Raji (cell line): ENCODE results near the gene NR6A1.

ENCODE experiments used
- POLR2A ChIP-seq: IDR thresholded peaks from 2 replicates; pipeline ENCODE4 v1.6.1; 2011; ENCODE audit warnings: low read depth, low read length, control low read depth; ENCODE audit not compliant: insufficient read depth

NR6A1 gene

DNA sequence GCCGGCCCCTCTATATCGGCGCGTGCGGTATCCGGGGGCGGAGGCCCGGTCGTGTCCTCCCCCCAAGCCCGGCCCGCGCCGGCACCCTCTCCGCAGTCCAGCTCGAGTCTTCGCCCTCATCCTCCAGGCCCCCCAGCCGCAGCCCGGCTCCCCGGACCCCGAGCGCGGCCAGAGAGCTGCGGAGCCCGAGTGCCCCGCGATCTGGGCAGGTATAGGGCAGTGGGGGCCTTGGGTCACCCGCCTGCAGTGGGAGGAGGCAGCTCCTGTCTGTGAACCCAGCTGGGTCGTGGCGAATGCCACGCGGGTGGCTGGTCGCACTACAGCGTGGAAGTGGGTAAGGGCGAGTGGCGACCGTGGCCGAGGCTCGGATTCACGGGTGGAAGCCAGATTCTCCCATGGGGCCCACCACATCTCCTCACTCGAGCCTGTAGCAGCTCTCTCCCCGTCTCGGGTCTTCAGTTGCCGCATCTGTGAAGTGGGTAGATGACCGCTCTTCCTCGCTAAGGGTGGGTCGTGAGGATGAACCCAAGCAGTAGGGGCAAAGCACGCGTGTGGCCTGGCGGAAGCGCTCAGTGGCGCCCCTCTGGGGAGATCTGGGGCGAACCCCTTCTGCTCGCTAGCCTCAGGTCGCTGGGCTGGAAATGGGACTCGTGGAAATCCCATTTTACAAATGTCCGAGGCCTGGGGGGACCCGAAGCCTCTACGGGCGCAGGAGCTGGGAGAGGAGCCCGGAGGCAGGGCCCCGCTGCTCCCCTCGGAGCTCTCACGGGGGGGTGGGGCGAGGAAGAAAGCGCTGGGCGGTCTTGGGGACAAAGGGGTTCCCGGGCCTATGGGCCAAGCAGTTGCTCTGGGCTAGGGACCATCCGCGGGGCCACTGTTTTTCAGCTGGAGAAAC lies 265.9 kb downstream of the NR6A1 start:
- TF ChIP-seq POLR2A = no peak

DNA sequence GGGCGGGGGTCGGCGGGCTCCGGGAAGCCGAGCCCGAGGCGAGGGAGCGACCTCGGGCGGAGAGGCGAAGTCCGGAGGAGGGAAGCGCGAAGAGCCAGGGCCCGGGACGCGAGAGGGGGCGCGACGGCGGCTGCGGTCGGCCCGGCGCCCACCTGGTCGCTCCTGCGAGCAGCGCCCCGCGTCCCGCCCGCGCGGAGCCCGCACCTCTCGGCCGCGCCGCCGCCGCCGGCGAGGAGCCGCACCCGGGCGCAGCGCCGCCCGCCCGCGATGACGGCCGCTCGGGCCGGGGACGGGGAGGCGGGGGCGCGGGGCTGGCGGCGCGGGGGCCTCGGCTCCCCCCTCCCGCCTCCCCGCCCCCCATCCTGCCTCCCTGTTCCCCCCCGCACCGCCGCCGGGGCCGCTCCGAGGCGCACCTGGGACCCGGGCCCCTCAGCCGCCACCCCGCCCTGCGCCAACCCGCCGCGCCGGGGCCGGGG lies 266.5 kb downstream of the NR6A1 start:
- no peak for TF ChIP-seq POLR2A

DNA sequence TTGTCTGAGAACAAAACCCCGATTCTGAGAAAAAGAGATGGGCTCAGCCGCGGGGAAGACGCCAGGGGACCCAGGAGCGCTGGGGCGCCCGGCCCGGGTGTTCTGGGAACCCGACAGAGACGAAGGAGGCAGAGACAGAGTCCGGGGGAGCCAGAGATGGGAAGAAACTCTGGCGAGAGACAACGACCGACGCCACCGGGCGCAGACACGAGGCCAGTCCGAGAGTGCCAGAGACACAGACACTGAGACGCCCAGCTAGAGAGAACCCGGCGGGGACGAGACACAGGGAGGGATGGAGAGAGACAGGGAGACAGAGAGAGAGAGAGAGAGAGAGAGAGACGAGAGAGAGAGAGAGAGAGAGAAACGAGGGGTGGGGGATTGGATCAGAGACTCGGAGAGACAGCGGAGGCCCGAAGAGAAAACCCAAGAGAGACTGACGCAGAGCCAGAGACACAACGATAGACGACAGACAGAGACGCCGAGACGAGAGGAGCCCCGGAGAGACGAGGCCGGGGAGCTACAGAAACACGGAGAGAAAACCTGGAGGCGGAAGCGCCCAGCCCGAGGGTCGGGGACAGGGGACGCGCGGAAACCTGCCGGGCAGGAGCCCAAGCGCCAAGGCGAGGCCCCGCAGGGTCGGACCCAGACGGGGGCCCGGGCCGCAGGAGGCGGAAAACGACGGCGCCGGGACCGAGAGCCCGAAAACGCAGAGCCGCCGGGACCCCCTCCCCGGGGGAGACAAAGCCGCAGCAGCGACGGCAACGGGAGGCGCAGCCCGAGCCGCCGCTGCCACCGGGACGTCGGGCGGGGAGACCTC lies 267.2 kb downstream of the NR6A1 start:
- TF ChIP-seq POLR2A = no peak

DNA sequence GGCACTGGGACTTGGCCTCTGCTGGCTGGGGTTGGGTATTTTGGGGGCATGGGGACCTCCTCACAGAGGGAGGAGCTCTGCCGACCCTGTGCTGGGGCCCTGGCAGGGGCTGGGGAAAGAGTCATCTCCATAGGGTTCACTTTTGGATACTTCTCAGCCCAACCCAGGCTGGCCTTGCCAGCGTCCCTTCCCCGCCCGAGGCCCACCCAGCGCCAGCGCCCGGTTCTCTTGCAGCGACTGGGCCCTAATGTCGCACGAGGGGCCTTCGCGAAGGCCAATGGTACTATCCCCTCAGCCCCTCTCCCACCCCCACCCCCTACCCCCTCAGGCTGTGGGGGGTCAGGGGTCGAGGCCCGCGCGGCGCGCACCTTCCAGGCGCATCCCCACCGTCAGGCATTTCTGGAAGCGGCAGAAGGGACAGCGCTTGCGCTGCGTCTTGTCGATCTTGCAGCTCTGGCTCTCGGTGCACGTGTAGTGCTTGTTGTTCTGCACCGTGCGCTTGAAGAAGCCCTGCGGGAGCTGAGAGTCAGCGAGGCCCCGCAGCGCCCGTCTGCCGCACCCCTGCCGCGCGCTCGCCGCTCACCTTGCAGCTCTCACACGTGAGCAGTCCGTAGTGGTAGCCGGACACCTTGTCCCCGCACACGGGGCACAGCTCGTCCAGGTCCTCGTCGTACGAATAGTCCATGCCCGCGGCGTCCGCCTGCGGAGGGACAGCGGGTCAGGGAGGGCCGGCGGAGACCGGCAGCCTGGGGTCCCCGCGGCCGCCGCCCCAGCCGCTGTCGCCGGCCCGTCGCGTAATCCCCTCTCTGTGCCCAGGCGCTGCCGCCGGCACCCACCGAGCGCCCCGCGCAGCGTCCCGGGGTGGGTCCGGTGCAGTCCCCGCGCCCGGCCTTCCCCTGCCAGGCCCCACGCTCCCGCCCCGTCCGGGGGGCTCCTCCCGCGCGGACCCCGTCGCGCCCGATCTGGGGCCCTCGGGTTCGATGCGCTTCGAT lies 268.1 kb downstream of the NR6A1 start:
- TF ChIP-seq POLR2A = no peak

DNA sequence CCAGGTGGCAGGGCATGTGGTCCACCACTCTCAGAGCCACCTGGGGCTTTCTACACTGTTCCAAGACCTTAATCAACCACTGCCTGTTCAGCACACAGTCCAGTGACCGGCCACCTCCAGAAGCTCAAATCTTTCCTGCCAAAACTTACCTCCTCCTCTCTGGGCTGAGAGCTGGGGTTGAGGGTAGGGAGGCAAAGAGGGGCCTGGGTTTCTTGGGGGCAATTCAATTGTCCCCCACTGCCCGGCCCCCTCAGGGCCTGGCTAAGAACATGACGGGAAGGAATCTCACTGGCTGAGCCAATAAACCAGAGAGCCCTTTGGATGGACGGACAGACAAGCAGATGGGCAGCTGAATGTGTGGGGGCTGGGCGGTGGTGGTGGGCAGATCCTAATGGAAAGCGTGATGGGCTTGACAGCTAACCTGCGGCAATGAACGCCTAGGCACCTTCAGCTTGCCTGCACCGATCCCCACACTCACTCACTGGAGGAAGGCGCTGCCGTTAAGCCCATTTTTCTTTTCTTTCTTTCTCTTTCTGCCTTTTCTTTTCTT lies 269.3 kb downstream of the NR6A1 start:
- no peak for TF ChIP-seq POLR2A

DNA sequence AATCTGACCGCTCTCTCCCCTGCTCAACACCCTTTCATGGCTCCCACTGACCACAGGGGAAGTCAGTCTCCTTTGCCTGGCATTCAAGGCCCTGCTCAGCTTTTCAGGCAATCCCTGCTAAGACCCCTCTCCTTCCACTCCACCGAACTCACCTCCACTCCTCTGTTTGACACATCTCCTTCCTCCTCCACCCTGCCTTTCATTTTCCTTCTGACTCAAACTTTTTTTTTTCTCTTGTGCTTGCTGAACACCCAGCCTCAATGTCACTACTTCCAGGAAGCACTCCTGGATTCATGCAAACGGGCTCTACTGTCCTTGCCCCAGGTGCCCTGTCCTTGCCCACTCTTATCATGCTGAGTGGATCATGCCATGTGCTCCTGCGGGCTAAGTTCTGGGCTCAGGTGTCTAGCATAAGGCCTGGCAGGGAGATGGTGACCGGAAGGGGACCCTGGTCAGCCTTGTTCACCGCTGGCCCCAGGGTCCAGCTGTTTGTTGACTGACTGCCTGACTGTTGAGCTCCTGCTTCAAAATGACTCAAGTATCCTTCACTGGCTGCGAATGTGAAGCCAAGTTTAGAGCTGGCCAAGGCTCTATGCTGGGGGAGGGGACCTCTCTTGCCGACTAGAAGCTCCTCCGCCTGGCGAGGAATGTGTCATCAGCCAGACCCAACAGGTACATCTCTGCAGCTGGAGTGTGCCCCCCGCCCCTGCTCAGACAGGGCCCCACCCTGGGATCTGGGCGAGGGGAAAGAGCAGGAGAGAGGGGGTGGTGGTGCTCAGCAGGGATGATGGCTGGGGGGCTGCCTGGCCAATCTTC lies 270.1 kb downstream of the NR6A1 start:
- TF ChIP-seq POLR2A = no peak

DNA sequence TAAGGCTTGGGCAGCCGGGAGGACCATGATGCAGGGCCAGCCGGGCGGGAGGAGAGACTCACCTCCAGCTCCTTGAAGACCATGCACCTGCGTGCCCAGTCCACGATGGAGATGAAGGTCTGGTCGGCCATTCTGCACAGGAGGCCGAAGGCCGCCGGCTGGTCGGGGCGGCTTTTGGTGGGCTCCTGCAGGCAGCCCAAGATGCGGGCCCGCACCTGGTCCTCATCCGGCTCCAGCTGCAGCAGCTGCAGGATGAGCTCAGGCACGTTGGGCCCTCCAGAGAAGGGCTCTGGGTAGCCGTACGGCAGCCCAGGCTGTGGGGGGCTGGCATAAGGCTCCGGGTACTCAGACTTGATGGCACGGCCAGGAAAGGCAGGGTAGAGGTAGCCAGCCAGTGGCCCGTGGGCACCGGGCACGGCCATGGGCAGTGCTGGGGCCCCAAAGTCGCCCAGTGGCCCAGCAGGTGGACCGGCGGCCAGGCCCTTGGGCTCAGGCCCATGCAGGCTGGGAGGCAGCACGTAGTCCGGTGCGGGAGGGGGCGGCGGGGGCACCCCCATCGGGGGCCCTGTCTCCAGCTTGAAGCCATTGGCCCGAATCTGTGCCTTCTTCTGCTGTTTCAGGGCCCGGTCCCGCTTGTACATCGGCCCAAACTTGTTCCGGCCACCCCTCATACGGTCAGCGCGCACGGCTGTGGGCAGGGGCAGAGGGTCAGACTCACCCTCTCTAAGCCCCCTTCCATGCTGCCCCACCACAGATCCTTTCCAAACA lies 270.9 kb downstream of the NR6A1 start:
- no peak for TF ChIP-seq POLR2A

DNA sequence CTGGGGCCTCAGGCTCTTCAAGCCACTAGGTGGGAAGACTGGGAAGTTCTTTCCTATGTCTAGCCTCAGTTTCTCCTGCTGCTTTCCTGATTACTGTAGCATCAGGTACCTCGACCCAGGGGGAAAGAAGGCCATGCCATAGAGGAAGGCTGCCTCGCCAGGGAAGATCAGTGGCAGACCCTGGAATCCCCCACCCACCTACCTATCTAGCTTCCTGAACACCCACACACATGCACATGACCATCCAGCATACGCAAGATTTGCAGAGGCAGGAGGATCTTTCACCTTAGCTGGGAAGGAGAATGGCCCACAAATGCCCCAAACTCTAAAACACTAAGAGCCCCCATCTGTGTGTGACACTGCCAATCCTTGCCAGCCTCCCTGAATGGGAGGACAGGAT lies 271.9 kb downstream of the NR6A1 start:
- TF ChIP-seq POLR2A = no peak

DNA sequence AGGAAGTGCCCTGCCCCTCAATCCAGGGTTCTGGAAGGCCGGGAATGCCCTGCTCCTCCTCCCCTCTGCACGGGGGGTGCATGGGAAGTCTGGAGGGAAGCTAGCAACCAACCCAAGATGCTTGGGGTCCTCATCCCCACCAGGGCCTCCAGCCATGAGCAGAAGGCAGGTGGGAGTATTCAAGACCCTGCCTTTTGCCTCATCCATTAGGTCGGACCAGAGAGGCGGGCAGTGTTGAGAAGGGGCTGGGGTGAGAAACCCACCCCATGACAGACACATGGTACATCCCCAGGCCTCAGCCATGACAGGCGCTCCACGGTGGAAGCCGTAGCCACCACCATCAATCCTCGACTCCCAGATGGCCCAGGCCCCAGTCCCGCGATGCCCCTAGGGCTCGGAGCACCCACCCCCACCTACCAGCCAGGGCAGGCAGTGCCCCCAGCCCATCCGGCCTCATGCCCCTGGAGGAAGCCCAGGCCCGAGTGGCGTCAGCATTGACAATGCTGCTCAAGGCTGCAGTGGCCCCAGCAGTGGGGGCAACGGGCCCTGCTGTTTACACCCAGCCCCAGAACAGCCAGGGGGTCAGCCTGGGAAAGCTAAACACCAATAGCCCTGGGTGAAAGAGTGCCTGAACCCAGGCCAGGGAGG lies 272.5 kb downstream of the NR6A1 start:
- no peak for TF ChIP-seq POLR2A

DNA sequence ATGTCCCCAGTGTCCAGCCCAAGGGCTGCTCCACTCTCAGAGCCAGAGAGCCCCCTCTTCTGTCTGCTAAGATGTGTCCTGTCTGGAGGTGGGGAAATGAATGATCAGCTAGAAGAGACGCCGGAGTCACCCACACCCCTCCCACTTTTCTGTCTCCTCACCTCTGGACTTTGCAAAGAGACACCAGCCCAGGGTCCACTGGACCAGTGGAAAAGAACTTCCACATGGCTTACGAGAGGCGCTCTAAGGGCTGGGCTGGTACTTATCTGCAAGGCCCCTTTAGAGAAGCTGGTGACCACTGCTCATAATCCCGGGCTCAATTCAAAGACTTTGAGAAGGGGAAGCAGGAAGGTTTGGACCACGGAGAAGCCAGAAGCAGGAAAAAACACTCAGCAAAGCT lies 273.1 kb downstream of the NR6A1 start:
- no peak for TF ChIP-seq POLR2A

DNA sequence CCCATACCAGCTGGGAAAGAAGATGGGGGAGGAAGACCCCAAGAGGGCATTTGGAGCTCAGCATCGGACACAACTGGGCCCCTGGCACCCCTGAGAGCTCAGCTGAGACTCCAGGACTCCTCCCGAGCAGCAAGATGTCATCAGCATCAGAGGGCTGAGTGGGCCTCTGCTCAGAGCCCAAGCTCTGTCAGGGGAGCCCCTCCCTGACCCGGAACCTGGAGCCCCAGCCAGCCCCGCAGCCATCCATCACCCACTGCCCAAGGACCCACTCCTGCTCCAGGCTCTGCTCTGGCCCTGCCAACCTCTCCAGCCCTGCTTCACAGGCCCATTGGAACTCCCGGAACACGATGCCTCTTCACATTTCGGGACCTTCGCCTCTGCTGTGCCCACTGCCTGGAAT lies 273.7 kb downstream of the NR6A1 start:
- no peak for TF ChIP-seq POLR2A

DNA sequence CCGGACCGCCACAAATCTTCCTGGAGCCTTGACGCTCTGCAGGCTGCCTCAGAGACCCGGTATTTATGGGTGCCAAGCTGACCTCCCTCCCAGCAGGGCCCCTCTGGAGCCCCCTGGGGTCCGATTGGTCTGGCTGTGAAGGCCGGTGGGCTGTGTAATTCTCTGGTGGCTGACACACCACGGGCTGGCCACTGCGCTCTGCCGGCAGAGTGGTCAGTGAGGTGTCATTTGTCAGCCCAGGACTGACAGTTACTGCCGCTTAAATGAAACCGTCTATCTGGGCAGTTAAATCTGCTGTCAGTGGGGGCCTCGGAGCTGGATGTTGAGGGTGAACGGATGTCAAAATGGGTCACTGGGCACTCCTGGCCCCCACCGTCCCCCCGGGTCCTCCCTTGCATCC lies 274.6 kb downstream of the NR6A1 start:
- no peak for TF ChIP-seq POLR2A

DNA sequence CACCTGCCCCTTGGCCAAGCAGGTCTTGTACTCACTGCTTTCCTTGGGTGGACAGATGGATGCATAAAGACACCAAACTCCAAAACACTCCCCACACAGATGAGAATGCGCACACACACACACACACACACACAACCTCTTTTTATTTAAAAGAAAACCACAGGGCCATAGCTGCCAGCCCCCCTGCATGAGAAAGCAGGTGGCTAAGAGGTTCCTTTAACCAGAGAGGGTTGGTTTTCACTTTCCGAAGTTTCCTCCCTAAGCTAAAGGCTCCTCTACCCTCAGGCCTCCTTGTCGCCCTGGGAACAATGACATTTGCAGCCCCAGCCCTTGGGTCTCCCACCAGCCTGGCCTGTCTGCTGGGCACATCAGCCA lies 275.0 kb downstream of the NR6A1 start:
- TF ChIP-seq POLR2A = no peak
